HFF-Myc (cell line): ENCODE data around the gene PROK2.

Experiments
- DNase-seq: peaks from one replicate; pipeline ENCODE4 v3.0.0-alpha.2; 2011; ENCODE audit warnings: low read depth; ENCODE audit errors: extremely low read depth
- H3K4me3 ChIP-seq: replicated peaks from 2 replicates; pipeline ENCODE4 v1.5.1; 2011; ENCODE audit warnings: low read depth, mild to moderate bottlenecking, control low read depth, low read length
- TF ChIP-seq, protein P1 (sequence below): IDR thresholded peaks from 2 replicates; pipeline ENCODE4 v1.5.1; 2012; ENCODE audit warnings: mild to moderate bottlenecking, low read depth, low read length, control low read depth; ENCODE audit errors: missing control alignments

The PROK2 gene, protein sequence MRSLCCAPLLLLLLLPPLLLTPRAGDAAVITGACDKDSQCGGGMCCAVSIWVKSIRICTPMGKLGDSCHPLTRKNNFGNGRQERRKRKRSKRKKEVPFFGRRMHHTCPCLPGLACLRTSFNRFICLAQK

DNA sequence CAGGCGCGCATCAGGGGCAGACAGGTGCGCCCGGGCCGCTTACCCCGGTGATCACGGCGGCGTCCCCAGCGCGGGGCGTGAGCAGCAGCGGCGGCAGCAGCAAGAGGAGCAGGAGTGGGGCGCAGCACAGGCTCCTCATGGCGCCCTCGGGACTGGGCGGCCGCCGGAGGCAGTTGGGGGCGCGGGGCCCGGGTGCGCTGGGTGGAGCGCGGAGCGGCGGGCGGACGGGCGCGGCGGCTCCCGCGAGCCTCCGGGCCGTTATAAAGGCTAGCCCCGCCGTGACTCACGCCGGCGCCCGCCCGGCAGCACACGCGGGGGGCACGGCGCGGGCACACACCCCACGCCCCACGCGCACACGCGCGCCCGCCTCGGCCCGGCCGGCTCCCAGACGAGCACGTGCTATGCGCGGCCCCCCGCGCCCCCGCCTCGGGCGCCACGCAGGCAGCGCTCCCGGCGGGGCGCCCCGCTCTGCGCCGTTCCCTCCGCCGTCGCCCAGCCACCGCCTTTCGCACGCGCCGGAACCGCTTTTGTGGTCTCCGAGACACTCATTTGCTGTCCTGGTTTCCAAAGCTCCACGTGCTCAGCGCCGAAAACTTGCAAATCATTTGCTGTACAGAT lies at the start of gene PROK2:
TSS of gene PROK2 (minus strand) at position 235 of the 618 bp plus-strand sequence. CDS start at position 139, 96 bp downstream.
- H3K4me3 ChIP-seq: no peak within 1 kb of the TSS
- no peak for DNase-seq

DNA sequence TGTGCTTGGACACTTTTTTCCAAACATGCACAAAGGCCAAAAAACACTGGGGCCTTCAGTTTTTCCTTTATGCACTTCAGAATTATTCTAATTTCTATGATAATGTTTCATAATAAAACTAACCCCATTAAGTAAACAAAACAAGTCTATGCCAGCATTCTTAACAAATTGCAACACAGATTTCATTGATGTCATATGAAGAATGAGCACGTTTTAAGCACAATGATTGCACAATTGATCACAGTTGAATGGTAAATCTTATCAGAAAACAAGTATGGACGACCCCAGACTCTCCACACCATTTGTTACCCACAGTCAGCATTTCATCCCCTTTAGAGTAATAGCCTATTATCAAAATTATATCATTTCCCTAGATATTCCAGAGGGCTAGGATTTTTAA lies 46.7 kb upstream of the PROK2 start:
- TF ChIP-seq, protein P1, sequence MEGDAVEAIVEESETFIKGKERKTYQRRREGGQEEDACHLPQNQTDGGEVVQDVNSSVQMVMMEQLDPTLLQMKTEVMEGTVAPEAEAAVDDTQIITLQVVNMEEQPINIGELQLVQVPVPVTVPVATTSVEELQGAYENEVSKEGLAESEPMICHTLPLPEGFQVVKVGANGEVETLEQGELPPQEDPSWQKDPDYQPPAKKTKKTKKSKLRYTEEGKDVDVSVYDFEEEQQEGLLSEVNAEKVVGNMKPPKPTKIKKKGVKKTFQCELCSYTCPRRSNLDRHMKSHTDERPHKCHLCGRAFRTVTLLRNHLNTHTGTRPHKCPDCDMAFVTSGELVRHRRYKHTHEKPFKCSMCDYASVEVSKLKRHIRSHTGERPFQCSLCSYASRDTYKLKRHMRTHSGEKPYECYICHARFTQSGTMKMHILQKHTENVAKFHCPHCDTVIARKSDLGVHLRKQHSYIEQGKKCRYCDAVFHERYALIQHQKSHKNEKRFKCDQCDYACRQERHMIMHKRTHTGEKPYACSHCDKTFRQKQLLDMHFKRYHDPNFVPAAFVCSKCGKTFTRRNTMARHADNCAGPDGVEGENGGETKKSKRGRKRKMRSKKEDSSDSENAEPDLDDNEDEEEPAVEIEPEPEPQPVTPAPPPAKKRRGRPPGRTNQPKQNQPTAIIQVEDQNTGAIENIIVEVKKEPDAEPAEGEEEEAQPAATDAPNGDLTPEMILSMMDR: no peak
- H3K4me3 ChIP-seq: no peak overlapping the region
- DNase-seq: no peak

More for the DNA sequence above, at the start of gene PROK2:
- TF ChIP-seq, protein P1: no peak

DNA sequence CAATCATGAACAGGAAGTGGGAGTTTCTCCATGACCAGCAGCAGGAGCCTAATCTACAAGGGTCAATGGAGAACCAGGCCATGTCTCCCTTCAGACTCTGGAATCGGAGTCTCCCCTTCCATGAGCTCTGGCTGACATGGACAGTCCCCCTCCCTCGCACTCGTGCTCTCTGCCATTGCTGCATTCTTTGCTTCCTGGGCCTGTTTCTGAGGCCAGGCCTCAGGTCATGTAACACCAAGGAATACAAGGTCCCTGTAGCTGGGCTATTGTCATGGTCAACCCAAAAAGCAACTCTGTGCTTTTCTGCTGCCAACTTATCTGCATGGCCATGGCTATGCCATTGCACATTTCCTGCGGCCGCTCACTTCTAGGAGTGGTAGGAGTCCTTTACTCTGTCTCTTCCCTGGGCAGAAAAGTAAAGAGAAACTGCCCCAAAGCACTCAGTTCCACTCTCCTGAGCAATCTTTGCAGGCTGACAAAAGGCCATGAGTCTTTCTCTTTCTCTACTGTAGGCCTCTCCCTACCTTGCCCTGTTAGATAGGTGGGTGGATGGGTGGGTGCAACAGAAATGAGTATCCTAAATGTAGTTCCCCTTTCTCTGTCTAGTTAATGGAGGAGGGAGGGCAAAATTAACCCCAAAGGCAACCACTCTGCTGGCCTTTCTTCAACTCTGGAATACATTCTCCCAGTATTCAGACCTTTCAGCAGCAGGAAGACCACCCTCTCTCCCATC lies 40.8 kb upstream of the PROK2 start:
- TF ChIP-seq, protein P1: no peak
- no peak overlapping the region for H3K4me3 ChIP-seq
- DNase-seq: no peak

DNA sequence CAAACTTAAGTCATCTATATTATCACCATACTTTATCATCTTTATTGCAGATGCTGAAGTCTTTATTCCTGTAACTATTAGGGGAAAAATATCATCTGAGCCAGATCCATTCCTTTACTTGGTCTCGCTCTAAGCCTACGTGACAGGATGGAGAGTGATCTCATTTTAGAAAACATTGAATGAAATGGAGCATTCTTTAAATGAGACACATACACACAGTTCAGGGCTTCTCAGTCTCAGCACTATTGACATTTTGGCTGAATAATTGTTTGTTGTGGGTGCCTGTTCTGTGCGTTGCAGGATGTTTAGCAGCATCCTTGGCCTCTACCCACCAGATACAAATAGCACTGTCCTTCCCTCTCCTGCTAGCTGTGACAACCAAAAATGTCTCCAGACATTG lies 36.2 kb upstream of the PROK2 start:
- TF ChIP-seq, protein P1: no peak
- no peak overlapping the region for H3K4me3 ChIP-seq
- no peak for DNase-seq

DNA sequence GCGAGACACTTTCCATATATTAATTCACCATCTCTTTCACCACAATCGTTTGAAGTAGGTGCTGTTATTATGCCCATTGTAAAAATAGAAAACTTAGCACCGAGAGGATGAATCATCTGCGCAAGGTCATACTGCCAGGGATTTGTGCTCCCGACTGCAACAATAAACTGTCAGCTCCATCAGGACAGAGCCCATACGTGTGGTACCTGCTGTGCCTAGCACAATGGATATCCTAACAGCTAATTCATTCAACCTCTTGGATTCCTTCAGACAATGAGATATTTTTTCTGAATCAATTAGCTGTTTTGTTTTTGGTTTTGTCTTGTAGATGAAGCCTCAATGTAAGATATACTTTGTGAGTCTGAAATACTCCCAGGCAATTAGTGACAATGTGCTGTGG lies 32.3 kb upstream of the PROK2 start:
- no peak for DNase-seq

DNA sequence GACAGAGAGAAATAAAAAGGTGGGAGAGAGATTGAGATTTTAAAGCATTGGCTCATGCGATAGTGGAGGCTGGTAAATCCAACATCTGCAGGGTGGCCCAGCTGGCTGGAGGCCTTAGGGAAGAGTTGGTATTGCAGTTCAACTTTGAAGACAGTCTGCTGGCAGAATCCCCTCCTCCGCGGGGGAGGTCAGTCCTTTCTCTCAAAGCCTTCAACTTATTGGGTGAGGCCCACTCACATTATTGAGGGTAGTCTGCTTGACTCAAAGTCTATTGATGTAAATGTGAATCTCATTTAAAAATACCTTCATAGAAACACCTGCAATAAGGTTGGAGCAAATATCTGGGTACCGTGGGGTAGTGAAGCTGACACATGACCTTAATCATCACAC lies 31.8 kb upstream of the PROK2 start:
- no peak for DNase-seq
- H3K4me3 ChIP-seq: no peak overlapping the region
- TF ChIP-seq, protein P1: no peak

More for the DNA sequence above, 32.3 kb upstream of the PROK2 start:
- no peak overlapping the region for H3K4me3 ChIP-seq
- TF ChIP-seq, protein P1: no peak
